GM21526 (cell line): Measurements from ENCODE around the gene TXNL1.

Experiments used
- ATAC-seq: cut with Tn5 transposase; IDR thresholded peaks from one replicate; pipeline ENCODE4 v1.9.1; 2021; ENCODE audit warnings: moderate library complexity; ENCODE audit not compliant: unreplicated experiment, low FRiP score

TXNL1 gene

DNA sequence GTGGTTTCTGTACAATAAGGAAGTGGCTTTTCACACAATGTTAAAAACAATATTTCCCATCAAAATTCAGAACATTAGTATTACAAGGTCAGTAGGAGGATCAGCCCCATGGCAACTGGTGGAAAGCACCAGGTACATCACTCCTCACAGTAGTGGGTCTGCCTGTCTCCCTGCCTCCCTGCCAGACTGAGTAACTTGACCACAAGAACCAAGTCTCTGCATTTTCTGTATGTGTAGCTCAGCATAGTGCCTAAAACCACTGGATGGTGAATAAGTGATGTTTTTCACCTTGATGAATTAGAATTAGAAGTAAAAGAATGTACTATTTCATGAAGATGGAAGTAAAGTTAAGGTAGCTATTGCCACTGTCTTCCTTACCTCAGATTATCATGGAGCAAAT is 8.7 kb upstream of the TXNL1 start:
- ATAC-seq, result no peak

DNA sequence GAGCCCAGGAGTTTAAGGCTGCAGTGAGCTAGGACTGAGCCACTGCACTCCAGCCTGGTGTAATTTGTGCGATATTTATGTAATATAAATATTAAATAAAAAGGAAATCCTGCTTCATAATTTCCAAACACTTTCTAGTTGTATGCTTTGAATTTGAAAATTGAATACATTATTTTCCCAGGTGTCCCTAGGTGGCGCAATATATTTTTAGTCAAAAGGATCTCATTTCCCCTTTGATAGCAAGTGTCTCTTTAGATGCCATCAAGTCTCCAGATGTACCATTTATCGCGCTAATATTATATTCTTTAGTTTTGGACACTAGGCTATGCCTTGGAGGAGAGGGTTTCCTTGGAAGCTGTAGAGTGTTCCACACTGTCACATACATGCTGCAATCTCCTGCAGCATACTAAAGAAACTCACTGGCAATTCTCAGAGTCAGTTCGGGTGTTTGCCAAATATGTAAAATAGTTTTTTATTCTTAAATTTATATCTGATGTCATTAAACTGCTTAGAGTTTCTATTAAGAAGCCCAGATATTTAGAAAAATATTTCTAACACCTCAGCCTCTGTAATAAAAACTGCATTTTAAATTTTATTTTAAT is 7.1 kb upstream of the TXNL1 start:
- ATAC-seq, result no peak

DNA sequence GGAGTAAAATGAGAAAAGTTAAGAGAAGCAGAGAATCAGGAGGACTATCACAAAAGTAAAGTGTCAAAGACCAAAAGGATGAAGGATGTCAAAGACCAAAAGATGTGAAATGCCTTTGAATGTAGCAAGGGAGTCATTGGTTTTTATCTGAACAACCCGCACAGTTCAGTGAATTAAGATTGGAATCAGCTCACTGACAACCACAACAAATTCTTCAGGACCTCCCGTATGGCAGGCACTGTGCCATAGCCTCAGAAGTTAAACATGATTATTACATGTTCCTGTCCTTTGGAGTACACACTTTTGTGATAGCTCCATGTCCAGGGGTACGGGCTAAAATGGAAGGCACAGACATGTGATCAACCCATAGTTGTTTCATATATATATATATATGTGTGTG is 5.0 kb upstream of the TXNL1 start:
- no peak for ATAC-seq

DNA sequence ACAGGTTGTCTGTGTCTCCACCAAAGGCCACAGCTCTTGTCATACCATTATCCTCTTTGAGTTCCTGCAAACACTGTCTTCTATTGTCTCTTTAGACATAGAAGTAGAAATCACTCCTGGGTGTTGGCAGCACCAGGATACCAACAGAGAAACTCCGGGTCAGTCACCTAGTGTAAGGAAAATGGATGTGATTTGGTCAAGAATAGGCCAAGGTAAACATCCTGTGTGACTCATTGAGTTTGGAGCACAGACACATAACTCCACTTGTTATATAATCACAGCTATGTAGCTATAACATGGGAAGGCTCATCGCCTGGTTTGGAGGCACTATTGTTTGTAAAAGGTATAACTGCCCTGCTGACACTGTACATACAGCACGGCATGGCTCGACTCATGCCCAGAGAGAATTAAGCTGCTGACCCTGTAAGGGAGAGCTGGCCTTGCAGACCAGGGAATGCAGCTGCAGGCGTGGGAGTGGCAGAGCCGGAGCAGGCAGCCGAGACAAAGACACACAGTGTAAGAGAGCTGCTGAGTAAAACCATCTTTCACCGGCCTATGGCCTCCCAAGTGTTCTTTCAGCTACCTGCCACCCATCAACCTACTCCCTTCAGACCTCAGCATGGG is 3.4 kb upstream of the TXNL1 start:
- no peak for ATAC-seq

DNA sequence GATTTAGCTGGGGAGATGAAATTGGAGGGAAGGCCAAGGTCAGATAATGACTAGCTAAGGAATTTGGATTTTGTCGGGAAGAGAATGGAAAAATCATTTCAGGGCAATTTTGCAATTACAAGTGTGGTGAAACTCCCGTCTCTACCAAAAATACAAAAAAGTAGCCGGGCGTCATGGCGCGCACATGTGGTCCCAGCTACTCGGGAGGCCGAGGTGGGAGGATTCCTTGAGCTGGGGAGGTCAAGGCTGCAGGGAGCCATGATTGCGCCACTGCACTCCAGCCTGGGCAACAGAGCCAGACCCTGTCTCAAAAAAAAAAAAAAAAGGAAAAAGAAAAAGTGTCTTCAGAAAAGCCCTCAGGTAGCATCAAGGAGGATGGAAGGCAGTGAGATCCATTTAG is 1.2 kb upstream of the TXNL1 start:
- no peak for ATAC-seq

DNA sequence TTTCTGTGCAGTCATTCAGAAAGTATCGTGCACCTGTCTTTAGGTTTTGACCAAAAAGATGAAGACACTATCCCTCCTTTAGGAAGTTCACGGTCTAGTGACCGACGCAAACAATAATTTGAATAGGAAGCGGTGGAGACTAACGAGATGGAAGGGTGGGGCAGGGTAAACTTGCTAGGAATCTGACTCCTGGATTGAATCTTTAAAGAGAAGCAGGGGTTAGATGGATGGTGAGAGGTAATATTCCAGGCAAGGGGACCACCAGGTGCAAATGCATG is 651 bp upstream of the TXNL1 start:
- ATAC-seq, result peak; percentile 4

DNA sequence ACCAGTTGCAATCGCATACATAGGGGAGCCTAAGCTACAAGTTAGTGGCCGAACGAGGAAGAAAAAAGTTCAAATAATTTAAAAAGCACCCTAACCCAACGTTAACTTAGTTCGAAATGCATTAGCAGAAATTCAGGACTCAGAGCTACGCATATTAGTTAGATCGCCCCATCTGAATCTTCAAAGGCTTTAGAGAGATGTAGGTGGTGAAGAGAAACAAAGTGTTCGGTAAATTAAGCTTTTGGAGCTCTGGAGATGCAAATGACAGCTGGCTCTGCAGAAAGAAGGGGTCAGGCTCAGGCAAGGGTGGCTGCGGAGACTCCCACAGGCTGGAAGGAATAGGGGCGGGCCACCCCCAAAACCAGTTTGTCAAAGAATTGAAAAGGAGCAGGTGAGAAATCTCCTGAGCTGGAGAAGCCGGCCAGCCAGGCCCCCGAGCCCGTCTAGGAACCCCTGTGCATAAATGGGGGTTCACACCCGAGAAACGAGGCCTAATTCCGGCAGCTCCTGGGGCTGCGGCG is 621 bp downstream of the TXNL1 start:
- ATAC-seq, result peak; percentile 13

DNA sequence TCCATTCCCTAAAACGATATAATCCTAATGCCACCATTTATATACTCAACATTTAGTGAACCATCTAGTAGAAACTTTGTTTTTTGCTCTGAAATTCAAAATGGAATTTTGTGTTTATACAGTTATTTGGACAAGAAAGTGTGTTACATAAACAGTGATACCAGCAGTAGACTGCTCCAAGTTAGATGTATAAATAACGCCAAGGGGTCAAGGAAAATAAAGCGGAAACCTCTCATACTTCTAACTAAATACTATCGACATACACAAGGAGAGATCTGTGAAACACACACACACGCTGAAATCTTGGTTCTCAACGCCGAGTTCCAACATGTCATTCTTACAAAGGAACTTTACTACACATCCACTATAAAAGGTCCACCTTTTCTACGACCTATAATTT is 1.2 kb downstream of the TXNL1 start:
- ATAC-seq, result no peak

DNA sequence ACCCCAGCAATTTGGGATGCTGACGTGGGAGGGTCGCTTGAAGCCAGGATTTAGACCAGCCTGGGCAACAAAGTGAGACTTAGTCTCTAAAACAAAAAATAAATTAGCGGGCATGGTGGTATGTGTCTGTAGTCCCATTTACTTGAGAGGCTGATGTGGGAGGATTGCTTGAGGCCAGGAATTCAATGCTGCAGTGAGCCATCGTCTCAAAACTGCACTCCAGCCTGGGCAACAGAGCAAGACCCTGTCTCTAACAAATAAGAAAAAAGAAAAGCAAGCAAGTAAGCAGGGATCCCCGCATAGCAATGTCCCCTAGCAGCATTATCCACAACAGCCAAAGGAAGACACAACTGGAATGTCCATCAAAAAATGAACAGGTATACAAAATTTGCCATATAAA is 3.4 kb downstream of the TXNL1 start:
- ATAC-seq, result no peak

DNA sequence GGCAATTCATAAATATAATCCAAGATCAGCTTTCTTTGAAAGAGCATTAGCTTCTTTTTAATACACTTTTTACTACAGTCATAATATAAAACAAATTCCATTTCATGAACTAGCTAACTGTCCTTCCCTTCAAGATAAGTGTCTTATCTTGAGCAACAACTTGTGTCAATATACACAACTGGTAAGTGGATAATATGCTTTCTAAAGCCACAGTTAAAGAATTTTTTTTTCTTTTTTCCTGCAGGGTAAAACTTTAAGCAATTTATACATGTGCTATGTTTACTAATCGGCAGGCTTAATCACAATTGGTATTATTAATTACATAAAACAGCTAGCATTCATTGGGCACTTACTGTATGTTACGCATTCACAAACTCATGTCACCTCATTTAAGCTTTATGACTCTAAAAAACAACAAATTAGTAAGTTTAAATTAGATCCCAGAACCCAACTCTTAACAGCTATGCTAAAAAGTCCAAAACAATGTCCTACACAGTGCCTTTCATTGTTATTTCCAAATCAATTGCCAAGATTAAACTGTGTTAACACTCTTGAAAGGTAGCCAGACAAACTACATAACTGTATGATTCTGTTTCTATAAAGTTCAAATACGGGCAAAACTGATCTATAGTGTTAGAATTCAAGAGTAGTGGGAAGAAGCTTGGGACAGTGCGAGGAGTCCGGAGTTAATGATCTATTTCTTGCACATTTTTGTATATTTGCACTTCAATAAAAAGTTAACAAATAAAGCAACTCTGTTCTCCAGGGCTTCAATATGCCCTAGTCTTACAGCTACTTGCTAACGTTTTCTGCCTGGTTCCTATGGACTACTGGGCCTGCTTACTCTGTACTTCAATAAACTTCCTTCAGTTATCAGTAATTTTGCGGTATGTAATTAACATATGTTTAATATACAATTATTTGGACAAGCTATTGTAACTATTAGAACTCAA is 6.0 kb downstream of the TXNL1 start:
- ATAC-seq, result no peak

DNA sequence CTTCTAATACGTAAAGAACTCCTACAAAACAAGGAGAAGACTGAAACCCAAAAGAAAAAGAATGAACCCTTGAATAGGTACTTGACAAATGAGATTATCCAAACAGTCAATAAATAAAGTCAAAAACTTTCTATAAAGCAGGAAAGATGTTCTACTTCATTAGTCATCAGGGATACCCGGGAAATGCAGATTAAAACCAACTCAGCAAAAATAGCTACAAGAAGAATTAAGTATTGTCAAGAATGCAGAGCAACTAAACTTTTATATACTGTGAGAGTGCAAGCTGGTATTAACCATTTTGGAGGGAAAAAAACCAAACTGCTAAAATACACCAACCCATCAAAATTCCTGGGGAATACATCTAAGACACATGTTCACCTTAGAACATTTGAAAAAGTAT is 10.4 kb downstream of the TXNL1 start:
- no peak for ATAC-seq

DNA sequence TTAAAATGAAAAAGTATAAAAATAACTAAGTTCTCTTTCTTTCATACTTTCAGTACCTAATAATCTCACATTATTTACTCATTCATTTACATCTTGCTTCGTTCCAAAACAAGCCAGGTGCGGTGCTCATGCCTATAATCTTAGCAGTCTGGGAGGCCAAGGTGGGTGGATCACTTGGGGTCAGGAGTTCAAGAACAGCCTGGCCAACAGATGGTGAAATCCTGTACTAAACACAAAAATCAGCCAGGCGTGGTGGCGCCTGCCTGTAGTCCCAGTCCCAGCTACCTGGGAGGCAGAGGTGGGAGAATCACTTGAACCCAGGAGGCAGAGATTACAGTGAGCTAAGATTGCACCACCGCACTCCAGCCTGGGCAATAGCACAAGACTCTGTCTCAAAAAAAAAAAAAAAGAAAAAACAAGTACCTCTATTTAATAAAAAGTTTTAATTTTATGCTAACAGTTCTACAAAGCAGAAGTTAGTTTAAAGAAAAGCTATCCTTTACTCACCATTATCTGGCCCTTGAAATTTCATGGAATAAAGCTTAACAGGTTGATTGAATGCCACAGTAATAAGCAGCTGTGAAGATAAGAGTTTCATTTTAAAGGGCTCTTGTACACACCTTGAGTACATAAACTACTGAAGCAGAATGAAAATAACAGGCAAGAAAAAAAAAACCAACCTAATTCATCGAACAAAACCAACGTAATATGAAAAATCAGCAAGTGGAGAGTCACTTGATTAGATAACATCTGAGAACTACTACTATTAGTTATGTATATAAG is 22.5 kb downstream of the TXNL1 start:
- ATAC-seq, result no peak

DNA sequence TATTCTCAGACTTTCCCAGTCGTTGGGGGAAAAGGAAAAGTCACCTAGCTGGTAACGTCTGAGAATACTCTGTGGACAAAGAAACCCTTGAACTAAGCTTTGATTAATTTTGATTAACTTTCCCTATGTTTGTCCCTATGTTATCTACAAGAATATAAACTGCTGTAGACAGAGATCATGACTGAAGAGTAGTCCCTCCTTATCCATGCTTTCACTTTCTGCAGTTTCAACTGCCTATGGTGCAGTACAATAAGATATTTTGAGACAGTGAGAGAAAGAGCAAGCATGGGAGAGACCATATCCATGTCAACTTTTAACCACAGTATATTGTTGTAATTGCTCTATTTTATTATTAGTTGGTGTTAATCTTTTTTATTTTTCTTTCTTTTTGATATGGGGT is 31.8 kb downstream of the TXNL1 start:
- no peak for ATAC-seq

DNA sequence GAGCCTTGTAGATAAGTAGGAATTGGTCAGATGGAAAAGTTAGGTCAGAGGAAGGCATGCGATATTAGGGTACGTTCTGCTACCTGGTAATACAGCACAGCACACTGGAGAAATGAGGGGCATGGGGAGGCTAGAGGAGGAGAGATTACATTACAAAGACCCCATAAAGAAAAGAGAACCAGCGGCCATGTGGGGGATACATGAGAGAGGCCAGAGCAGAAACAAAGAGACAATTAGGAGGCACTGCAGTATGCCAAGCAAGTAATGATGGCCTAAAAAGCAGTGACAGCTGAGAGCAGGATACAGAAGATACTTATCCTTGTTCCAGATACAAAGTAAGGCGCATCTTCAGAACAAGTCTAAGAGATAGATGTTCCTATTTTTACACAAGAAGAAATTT is 40.0 kb downstream of the TXNL1 start:
- no peak for ATAC-seq

DNA sequence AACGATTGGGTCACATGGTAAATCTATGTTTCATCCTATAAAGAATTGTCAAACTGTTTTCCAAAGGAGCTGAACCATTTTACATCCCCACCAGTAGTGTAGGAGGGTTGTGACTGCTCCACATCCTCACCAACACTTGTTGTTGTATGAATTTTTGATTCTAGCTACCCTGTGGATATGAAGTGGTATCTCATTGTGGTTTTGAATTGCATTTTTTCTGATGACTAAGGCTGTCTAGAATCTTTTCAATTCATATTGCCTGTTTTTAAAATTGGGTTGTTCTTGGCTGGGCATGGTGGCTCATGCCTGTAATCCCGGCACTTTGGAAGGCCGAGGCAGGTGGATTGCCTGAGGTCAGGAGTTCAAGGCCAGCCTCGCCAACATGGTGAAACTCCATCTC is 44.5 kb downstream of the TXNL1 start:
- ATAC-seq, result no peak

DNA sequence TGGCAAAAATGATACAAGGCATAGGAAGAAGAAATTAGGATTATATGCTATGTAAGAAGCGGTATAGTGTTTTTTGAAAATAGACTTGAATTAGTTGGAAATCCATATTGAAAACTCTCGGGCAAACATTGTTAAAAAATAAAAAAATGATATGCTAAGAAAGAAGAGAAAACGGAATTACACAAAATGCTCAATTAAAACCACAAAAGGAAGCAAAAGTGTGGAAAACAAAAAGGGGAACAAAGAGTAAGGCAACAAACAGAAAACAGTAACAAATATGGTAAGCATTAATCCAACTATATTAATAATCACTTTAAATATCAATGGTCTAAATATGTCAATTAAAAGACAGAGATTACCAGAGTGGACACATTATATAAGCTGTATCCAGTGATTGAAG is 58.4 kb downstream of the TXNL1 start:
- no peak for ATAC-seq

DNA sequence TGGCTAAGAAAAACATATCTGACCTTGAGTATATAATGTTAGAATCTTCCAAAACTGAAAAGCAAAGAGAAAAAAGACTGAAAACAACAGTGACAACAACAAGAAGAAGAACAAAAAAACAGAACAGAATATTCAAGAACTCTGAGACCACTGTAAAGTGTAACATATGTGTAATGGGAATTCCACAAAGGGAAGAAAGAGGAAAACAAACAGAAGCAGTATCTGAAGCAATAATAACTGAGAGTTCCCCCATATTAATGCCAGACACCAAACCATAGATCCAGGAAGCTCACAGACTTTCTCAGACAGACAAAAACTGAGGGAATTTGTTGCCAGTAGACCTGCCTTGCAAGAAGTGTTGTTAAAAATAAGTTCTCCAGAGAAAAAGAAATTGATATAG is 58.9 kb downstream of the TXNL1 start:
- no peak for ATAC-seq

DNA sequence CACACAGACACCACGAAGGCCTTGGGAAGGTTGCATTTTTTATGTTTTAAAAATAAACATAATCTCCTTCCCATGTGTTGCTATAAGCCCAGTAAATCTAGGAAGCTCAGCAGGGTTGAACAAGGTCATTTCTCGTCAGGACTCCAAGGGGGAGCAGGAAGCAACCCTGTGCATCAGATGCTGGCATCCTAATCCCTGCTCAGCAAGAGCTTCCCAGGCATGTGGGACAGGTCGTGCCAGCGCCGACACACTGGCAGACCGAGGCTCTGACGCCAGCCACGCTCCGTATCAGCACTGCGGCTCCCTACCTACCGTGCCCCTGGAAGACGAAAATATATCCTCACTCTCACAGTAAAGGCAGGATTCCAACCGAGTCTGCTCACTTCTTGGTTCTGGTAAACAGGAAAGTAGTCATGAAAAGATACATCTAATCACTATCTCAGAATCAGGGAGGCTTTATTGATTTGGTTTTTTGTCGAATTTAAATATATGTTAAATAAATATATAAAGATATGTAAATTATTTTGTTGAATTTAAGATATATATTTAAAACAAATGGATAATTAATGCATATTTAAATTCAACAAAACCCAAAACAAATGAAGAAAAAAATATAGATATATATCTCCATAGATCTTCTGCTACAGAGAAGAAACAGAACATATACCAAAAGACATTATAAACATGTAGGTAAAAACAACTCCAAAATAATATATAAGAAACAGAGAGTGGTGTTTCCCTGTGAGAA is 61.4 kb downstream of the TXNL1 start:
- no peak for ATAC-seq

DNA sequence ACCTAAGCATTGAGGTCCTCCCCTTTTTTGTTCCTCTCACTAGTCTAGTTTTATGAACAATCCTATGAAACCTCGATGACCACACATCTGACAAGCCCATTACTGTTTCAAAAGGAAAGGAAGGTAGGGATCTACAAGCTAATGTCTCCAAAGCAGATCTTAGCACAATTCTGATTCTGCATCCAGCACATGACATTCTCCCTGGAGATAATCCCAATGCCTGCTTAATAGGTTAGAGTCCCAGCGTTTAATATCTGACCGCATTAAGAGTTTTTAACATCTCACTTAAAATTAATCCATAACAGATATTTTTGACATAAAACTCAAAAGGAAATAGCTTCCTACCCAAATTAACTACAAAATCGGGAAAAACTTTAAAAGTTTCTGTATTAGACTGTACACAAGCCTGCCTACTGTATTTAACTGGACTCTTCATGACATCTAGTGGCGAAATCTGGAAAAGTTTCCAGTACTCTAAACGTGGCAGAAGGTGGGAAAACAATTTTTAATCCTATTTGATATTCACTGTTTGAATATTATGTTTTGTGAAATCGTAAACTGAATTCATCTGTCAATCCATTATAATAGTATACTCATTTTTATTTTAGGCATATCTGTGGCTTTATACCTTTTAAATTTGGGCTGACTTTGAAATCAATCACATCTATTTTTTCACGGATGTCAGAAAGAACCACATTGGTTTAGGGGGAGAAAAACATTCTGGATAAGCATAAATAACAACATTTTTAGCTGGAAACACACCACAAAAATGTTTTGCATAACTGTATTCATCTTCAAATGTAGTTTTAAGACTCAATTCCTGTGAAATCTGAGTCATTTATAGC is 62.4 kb downstream of the TXNL1 start:
- no peak for ATAC-seq
